ENCODE data around the gene ZNF793. TPM values are rescaled to one million over a fixed set of nuclear protein-coding genes. Genes with fewer than 3 reads are reported as not detected.

Gene ZNF793
- total and polyA plus RNA-seq, 2 of the 8 experiments (the other 6 are each of a cell fraction or from before 2014, with no cell fraction given): 5.0 to 13.3 TPM

GRCh38 chr19:37468961-37469777 lies 37.6 kb upstream of the ZNF793 start, which contains the start of gene ZNF570 (continued):
- TF ChIP-seq RXRA (IDR thresholded peaks at IDR 0.05; ENCODE audit: insufficient read depth, low read depth, low read length) (no peak), PHF8 (conservative IDR thresholded peaks at IDR 0.05; ENCODE audit: low read depth, low read length) (peak; percentile 61), TEAD4 (IDR thresholded peaks at IDR 0.05; ENCODE audit: low read depth, low read length) (peak; percentile 31; the same call in 1 of the 2 replicates), BRCA1 (IDR thresholded peaks at IDR 0.05; ENCODE audit: low read depth, low read length) (no peak), POLR2A (IDR thresholded peaks at IDR 0.05; ENCODE audit: control extremely low read depth in 1 of 2, low read depth in 2 of 2, low read length in 2 of 2) (0 out of 3 replicates have a peak, but pooled peaks of 1 of the 2 experiments have one; percentile 22), EZH2 (IDR thresholded peaks at IDR 0.05; ENCODE audit: low read depth, low read length, severe bottlenecking) (no peak), EP300 (IDR thresholded peaks at IDR 0.05; ENCODE audit: borderline replicate concordance in 1 of 2, low read depth in 2 of 2, low read length in 2 of 2) (no peak), MAX (IDR thresholded peaks at IDR 0.05) (no peak), TCF12 (IDR thresholded peaks at IDR 0.05; ENCODE audit: low read depth, low read length) (no peak), YY1 (IDR thresholded peaks at IDR 0.05; ENCODE audit: low read depth, low read length) (peak; percentile 48; the same call in 1 of the 2 replicates), CREB1 (IDR thresholded peaks at IDR 0.05) (peak; percentile 30; the same call in 1 of the 2 replicates), JUND (IDR thresholded peaks at IDR 0.05; ENCODE audit: low read length) (no peak), CBX5 (IDR thresholded peaks at IDR 0.05; ENCODE audit: low read depth, low read length) (no peak), POU5F1 (IDR thresholded peaks at IDR 0.05; ENCODE audit: low read depth, low read length) (no peak), ASH2L (IDR thresholded peaks at IDR 0.05; ENCODE audit: low read length) (peak; percentile 77), SAP30 (IDR thresholded peaks at IDR 0.05; ENCODE audit: insufficient read depth, insufficient replicate concordance, low read length) (peak; percentile 81), TAF1 (IDR thresholded peaks at IDR 0.05; ENCODE audit: low read depth, low read length) (peak; percentile 51; the same call in 1 of the 2 replicates)
